Measurements from ENCODE around the gene SMTNL1.
"Not testable (repeated sequence)": the region's sequence is repeated elsewhere in the genome, so short reads cannot be mapped to it uniquely, and the experiment has no call there.

The SMTNL1 gene

DNA sequence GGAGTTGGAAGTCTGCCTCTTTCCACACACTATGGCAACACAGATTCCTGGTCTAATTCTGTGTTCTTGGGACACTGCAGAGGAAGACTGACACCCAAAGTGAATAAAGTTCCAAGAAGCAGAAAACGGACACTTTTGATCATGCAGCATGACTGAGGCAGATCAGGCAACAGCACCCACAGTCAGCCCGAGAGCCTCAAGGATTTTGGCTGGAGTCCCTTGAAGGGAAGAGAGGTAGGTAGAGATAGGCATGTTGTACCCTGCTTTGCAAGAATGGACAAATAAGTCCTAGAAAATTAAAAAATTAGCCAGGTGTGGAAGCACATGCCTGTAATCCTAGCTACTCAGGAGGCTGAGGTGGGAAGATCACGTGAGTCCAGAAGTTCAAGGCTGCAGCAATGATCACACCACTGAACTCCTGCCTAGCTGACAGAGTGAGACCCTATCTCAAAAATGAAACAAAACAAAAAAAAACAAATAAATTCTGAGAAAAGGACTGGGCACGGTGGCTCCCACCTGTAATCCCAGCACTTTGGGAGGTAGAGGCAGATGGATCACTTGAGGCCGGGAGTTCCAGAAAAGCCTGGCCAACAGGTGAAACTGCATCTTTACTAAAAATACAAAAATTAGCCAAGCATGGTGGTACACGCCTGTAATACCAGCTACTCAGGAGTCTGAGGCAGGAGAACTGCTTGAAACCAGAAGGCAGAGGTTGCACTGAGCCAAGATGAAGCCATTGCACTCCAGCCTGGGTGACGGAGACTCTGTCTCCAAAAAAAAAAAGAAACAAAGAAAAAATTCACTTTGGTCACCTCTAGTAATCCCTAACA, 28.8 kb upstream of the SMTNL1 start:
- no peak for DNase-seq

DNA sequence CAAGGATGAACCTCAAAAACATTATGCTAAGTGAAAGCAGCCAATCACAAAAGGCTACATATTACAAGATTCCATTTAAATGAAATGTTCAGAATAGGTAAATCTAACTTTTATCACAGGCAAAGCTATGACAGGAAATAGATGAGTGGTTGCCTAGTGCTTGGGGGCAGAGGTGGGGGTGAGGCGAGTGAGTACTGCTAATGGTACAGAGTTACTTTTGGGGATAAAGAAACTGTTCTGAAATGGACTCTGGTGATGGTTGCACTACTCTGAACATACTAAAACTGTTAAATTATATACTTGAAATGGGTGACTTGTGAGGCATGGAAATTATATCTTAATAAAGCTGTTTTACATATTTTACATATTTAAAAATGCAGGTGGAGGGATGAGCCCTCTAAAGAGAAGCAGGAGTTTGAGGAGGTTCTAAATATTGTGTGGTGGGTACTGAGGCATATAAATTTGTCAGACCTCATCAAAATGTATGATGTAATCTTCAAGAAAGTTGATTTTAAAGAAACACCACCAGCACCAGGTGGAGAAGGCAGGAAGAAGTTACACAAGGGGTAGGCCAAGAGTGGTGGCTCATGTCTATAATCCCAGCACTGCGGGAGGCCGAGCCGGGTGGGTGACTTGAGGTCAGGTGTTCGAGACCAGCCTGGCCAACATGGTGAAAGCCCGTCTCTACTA, 25.5 kb upstream of the SMTNL1 start:
- no peak for DNase-seq

DNA sequence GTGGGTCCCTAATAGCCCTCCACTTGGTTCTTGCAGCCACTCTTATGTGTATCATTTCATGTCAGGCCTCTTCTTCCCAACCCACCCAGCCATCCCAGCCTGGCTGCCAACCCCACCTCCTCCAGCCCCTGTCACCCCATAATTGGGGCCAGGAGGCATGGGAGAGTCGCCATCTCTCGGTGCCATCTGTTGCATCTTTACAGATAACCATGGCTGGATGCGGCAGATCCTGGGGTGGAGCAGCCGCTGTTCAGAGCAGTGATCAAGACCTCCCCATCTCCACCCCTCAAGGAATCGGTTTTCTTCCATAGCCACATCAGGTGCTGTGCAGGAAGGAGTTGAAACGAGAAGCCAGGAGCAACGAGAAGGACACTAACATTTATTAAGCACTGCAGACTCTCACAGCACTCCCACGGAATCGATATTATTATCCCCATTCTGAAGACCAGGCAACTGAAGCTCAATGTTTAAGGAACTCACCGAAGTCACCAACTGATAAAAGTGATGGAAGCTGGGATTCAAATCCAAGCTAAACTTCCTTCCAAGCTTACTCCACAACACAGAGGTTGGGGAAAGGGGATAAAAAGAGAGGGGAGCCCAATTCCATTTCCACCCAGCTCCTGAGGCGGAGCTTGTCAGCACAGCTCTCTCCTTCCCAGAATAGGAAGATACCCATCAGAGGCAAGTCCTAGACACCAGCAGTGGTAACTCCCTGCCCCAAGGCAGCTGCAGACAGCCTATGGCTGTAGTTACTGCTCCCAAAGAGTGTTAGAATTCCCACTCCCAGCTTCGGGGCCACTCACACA, 24.5 kb upstream of the SMTNL1 start:
- no peak for DNase-seq

DNA sequence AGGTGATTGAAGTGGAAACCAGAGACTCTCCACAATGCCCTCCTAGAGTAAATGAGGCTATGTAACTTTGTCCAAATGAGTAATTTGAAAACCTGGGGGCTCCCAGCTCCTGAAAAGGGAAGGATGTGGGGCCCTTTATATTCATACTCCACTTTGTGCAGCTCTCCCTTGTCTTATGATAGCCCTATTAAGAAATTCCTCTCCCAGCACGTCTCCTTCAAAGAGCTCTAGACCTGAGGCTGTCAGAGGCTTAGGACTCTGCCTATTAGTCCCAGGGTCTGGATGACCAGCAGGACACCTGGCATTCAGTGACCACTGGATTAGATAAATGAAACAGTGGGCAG, 24.0 kb upstream of the SMTNL1 start:
- no peak for DNase-seq

DNA sequence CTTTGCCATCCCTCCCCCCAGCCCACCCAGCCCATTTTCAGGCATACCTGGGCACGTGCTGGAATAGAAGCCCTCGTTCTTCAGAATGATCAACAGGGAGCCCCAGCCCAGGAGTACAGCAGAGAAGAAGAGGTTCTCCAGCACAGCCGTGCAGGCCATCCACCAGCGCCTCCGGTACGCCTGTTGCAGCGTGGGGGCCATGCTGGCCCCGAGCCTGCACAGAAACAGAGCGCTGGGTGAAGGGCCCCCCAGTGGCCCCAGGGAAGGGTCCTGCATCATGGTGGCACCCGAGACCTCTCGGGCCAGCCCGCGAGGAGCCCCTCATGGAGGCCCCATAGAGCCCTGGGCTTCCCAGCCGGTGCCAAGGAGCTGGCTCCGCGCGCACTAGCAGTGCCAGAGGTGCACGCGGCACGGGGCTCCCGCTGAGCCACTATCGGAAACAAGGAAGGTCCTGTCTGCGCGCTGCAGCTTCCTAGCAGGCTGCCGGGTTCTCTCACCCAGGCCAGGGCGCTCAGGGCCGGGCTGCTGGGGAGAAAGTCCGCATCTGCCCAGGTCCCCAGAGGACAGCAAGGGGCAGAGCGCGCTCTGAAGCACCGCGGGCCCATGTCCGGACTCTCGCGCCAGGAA, 23.4 kb upstream of the SMTNL1 start:
- no peak for DNase-seq

DNA sequence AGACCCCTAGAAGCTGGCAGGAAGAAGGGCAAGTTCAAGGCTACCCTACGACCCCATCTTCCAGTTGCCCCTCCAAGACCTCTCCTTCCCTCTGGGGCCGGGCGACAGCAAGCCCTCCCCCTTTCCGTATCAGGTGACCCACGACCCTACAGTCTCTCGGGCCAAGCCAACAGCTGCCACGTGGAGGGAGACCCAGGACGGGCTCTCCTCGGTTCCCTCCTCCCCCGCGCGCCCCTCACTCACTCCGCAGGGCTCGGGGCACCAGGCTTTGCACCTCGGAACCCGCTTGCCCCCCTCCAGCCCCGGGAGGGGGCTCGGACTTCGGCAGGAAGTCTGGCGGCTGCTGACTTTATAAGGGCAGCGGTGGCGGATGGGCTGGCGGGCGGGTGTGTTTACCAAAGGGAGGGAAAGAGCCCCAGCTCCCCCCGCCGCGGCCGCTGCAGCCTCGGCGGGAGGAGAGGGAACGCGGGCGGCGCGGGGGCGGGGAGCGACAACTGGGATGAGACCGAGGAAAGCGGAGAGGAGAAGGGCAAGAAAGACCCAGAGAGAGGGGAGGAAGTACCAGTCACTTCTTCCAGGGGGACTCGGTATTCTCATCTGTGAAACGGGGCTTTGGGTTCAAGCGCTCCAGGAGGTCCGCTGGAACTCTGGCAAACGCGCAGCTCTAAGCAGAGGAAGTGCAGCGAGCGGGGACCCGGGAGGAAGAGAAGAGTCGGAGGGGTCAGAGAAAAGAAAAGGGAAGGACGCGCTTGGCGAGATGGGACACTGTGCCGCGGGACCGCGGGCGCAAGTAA, 22.7 kb upstream of the SMTNL1 start:
- DNase-seq: peak; percentile 33

DNA sequence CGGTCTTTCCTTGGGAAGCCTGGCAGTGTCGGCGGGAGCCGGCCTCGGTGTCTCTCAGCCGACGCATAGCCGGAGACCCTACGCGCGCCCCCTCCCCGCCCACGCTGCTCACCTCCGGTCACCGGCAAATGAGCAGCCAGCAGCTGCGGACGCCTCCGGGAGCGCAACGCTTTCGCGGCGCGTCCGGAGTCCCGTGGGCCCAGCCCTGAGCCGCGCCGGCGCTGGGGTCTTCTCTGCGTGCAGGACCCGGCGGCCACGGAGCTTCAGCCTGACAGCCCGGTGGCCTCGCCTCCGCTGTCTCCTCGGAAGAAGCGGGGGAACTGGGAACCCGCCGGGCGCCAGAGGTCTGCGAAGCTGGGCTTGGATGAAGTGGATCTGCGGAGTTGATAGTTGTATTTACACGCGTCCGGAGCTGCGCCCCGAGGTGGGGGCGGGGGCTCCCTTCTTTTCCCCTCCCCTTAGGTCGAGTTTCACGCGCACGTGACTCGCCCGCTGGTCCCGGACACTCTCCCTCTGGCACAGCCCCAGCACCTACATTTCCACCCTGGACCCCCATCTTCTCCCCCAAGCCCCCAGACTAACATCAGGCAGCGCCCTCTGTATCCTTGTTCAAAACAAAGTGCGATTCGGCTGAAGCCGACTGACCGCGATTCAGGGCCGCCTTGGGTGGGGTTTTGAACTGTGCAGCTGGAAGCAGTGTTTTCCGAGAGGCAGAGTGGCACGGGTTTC, 21.9 kb upstream of the SMTNL1 start, which contains the start of gene SLC43A1:
Gene SLC43A1 (minus strand): TSS at position 371 of the 729 bp plus-strand sequence. CDS start 1,591 bp downstream, outside the sequence.
- DNase-seq: no peak

DNA sequence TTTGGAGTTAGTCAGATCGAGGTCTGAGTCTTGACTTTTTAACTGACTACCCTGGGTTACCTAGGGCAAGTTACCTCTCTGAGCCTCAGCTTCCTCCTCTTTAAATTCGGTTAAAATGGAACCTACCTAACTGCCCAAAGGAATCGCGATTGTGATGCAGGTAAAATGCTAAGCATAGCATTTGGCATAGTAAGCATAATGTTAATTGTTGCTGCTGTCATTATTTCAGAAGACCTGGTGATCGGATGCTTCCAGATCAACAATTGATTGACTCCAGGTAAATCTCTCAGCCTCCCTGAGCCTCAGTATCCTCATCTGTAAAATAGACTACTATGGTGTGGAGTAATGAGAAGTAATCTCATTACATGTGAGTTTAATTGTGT, 21.3 kb upstream of the SMTNL1 start:
- no peak for DNase-seq

DNA sequence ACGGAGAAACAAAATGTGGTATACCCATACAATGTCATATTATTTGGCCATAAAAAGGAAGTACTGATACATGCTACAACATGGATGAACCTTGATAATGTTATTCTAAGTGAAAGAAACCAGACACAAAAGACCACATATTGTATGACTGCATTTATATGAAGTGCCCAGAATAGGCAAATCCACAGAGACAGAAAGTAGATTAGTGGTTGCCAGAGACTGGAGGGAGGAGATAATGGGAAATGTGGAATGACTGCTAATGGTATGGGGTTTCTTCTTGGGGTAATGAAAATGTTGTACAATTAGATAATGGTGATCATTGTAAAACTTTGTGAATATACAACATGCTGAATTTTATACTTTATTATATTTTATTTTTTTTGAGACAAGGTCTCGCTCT, 16.3 kb upstream of the SMTNL1 start:
- no peak for DNase-seq

DNA sequence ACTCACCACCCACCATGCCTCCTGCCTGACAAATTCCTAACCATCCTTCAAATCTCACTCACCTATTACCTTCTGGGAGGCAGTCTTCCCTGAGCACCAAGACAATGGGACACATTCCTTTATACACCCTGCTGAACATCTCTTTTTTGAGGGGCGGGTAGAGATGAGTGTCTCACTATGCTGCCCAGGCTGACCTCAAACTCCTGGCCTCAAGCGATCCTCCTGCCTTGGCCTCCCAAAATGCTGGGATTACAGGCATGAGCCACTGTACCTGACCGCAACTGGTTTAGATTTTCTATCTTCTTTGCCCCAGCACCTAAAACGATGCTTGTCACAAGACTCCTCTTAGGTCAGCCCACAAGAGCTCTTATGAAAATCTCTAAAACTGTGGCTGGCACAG, 14.0 kb upstream of the SMTNL1 start:
- no peak for DNase-seq

DNA sequence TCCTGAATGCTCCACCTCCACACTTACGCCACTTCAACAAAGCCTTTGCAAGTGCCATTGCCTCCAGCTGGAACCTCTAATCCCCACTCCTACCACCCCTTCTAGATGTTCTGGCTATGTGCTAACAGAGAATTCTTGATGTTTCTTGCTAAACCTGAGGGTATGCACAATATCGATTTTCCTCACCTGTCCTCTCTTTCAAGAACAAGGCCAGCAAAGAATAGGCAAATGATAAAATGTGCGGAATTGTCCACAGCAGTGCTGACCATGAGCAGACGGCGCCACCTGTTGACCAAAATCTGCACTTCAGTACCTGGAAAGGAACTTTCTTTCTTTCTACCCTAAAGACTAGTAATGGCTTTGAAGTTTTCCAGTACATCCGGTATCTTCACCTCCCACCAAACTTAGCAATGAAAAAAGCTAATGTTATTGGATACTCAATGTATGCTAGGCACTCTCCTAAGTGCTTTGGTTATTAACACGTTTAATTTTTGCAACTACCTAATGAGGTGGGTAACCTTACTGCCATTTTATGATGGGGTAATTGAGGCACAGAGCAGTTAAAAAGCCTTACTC, 10.3 kb upstream of the SMTNL1 start:
- peak; percentile 69 for DNase-seq

DNA sequence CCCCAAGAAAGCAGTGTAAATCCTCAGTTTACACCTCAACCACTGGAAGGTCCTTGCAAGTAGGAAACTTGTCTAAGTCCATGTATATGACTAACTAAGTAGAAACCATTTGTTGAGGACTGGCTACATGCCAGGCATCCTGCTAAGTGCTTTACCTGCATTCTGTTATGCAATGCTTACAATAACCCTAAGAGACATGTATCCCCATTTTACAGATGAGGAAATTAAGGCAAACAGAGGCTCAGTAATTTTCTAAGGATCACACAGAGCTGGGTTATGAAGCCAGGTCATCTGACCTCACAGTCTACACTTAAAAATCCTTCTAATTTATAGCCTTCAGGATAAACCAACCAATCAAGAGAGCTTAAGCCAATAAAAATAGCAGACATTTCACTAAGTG, 8.4 kb upstream of the SMTNL1 start:
- DNase-seq: no peak

DNA sequence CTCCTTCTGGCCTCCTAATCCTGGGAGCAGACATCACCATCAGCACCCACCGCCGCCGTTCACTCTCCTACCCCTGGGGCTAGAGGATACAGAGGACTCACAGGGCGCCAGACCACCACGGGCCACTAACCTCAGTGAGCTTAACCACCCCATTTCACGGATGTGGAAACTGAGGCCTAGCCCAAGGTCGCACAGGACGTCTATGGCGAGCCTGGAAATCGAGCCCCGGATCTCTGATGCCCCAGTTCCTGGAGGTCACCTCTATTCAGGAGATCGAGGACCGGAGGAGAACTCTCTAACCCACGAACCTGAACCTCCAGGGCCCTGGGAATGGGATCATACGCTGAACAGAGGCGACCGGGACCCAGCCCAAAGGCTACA, 7.2 kb upstream of the SMTNL1 start:
- no peak for DNase-seq

DNA sequence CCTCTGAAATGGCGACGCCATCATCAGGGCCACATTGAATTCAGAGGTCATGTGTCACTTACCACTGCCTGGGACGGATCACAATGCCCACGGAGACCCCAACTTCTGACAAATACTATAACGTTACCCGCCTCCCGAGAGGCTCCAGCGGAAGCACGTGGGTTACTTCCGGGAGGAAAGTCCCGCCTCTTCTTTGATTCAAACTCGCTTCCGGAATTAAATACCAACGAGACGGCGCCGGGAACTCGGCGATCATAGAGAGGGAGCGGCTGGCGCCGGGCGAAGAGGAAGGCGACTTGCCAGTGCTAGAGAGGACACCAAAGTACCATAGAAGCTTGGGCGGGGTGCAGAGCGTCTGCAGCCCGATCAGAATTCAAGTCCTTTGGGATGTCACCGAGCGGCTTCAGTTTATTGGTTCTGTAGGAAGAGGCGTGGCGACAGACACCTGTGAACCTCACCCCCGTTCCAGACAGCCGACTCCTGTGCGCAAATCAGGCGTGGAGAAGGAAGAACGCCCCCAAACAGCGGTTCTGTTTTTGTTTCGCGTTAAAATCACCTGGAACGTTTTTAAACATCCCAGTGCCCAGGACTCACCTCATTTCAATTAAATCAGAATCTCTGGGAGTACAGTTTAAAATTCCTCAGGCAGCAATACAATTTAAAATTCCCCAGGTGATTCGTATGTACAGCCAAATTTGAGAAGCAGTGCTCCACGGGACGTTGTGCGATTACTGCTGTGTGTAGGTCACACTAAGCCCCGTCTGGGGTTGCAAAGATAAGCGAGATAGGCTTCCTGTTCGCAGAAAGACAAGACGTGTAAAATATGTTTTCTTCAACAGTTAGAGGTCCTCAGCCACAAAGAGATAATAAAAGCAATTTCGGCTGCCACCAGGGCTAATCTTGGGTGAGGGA, 6.5 kb upstream of the SMTNL1 start, which contains the start of gene TIMM10:
Gene TIMM10 (minus strand): TSS at position 159 of the 912 bp plus-strand sequence. CDS start 565 bp downstream, outside the sequence.
- peak; percentile 99 for DNase-seq

DNA sequence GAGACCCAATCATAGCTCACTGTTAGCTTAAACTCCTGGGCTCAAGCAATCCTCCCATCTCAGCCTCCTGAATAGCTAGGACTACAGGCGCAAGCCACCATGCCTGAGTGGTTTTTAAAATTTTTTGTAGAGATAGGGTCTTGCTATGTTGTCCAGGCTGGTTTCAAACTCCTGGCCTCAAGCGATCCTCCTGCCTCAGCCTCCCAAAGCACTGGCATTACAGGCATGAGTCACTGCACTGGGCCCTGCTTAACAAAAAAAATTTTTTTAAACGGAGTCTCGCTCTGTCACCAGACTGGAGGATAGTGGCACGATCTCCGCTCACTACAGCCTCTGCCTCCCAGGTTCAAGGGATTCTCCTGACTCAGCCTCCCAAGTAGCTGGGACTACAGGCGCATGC, 2.9 kb upstream of the SMTNL1 start:
- not testable (repeated sequence) for DNase-seq

DNA sequence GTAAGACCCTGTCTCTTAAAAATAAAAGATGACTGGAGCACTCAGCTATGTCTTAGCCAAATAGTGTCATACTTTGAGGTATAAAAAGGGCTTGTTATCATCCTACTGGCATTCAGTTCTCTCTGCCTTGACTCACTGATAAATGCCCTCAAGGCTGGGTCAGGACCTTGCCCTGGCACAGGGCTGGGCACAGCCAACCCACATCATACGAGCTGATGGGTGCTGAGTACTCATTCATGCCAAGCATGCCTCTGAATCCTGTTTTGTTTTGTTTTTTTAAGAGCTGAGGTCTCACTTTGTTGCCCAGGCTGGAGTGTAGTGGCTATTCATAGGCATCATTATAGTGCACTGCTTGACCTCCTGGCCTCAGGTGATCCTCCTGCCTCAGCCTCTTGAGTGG, 1.9 kb downstream of the SMTNL1 start:
- no peak for DNase-seq

DNA sequence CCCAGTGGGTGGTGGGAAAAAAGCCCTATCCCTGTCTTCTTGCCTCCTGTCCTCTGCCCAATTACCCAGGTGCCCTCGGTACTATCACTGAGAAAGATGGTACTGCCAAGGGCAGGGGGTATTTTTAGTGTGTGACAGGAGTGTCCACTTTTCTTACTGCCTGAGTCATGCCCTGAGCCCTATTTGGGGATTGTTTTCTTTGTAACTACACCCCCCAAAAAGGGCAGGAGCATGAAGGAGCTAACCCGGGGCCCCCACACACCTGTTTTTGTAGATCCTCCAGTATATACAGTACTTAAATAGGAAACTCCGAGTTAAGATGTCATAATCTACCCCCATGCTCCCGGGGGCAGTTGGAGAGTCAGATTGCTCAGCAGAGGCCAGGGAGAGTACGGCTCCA, 3.8 kb downstream of the SMTNL1 start:
- DNase-seq: no peak

DNA sequence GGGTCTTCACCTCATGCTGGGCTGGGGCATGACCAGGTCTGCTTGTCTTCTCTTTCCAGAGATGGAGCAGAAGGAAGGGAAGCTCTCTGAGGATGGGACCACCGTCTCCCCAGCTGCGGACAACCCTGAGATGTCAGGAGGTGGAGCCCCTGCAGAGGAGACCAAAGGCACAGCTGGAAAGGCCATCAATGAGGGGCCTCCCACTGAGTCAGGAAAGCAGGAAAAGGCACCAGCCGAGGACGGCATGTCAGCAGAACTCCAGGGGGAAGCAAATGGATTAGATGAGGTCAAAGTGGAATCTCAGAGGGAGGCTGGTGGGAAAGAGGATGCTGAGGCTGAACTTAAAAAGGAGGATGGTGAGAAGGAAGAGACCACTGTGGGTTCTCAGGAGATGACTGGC, 5.2 kb downstream of the SMTNL1 start:
- no peak for DNase-seq

DNA sequence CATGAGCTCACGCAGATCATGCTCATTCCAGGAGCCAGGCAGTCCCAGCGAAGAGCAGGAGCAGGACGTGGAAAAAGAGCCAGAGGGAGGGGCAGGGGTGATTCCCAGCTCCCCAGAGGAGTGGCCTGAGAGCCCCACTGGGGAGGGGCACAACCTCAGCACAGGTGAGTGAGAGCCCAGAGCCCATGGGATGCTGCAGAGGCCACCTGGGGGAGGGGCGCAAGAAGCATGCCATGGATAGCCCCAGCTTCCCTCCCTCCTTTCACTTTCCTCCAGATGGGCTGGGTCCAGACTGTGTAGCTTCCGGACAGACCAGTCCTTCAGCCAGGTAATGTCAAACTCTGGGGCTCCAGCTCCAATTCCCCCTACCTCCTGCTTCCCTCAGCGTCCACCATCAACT, 6.2 kb downstream of the SMTNL1 start:
- DNase-seq: no peak

DNA sequence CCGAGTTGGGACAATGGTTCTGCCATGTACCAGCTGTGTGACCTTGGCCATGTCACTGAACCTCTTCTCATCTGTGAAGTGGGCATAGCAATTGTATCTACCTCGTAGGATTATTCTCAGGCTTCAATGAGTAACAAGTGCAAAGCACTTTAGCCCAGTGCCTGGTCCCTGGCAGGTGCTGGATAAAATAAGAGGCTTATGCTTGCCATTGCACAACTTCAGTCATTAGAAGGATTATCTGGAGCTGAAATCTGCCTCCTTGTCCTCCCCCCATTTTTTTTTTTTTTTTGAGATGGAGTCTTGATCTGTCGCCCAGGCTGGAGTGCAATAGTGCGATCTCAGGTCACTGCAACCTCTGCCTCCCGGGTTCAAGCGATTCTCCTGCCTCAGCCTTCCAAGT, 7.2 kb downstream of the SMTNL1 start:
- no peak for DNase-seq
